ENCODE results near the gene TMEM165. TPM values are rescaled to one million over a fixed set of nuclear protein-coding genes. Genes with fewer than 3 reads are reported as not detected.

Gene TMEM165
- total and polyA plus RNA-seq, 2 donors from 2014 or later, result 43.2 to 114 TPM

- peaks cover 5 to 19% (median 16%) of the 10 kb centered on the region in 3 donors for H3K36me3 ChIP-seq (ENCODE audit: control insufficient read depth in 2 of 3, insufficient read depth in 3 of 3, low read length in 3 of 3)
- H3K4me1 ChIP-seq (ENCODE audit: control insufficient read depth in 2 of 3, insufficient read depth in 2 of 3, low read depth in 1 of 3, low read length in 3 of 3), result peaks cover 0 to 3% (median 0%) of the 10 kb centered on the region in 3 donors
- H3K9ac ChIP-seq (ENCODE audit: low read length in 3 of 3), result no peak overlapping the region
- no peaks in the 10 kb centered on the region for H3K9me3 ChIP-seq (ENCODE audit: control insufficient read depth in 2 of 3, insufficient read depth in 1 of 3, low read length in 3 of 3)
- no peak for DNase-seq
- no peak overlapping the region for H3K27ac ChIP-seq (ENCODE audit: low read depth in 2 of 2, low read length in 2 of 2)
- H3K4me3 ChIP-seq (ENCODE audit: low read length in 3 of 3), result no peak overlapping the region
- intact Hi-C loops (cut with DNase I), result no loop called here
- TF ChIP-seq CTCF (IDR thresholded peaks at IDR 0.05; ENCODE audit: borderline replicate concordance, extremely low read depth, insufficient read depth), result no peak
- FAIRE-seq, result no peak
- H3K27me3 ChIP-seq (ENCODE audit: control insufficient read depth, insufficient read depth, low read length), result no peaks in the 10 kb centered on the region
Measured at GRCh38 chr4:55431710-55432336, 36.1 kb downstream of the TMEM165 start.

- no peak for TF ChIP-seq CTCF (IDR thresholded peaks at IDR 0.05; ENCODE audit: borderline replicate concordance, extremely low read depth, insufficient read depth)
- no peak overlapping the region for H3K9ac ChIP-seq (ENCODE audit: low read length in 3 of 3)
- FAIRE-seq (no peak), DNase-seq (peak in 2 of 5 donors; percentile 7 to 14)
- peaks cover 5 to 14% (median 11%) of the 10 kb centered on the region in 3 donors for H3K36me3 ChIP-seq (ENCODE audit: control insufficient read depth in 2 of 3, insufficient read depth in 3 of 3, low read length in 3 of 3)
- no peak overlapping the region for H3K27ac ChIP-seq (ENCODE audit: low read depth in 2 of 2, low read length in 2 of 2)
- no peak overlapping the region for H3K4me3 ChIP-seq (ENCODE audit: low read length in 3 of 3)
- H3K27me3 ChIP-seq (ENCODE audit: control insufficient read depth, insufficient read depth, low read length), result no peaks in the 10 kb centered on the region
- intact Hi-C loops (cut with DNase I), result no loop called here
- peaks cover 0 to 3% (median 0%) of the 10 kb centered on the region in 3 donors for H3K4me1 ChIP-seq (ENCODE audit: control insufficient read depth in 2 of 3, insufficient read depth in 2 of 3, low read depth in 1 of 3, low read length in 3 of 3)
- H3K9me3 ChIP-seq (ENCODE audit: control insufficient read depth in 2 of 3, insufficient read depth in 1 of 3, low read length in 3 of 3), result no peaks in the 10 kb centered on the region
Measured at GRCh38 chr4:55435141-55435841, 39.5 kb downstream of the TMEM165 start.

- intact Hi-C loops (cut with DNase I), result no loop called here
- Histone ChIP-seq H3K4me1 (ENCODE audit: control insufficient read depth in 2 of 3, insufficient read depth in 2 of 3, low read depth in 1 of 3, low read length in 3 of 3) (peaks cover 0 to 3% (median 0%) of the 10 kb centered on the region in 3 donors), H3K36me3 (ENCODE audit: control insufficient read depth in 2 of 3, insufficient read depth in 3 of 3, low read length in 3 of 3) (peaks cover 9 to 22% (median 16%) of the 10 kb centered on the region in 3 donors), H3K27me3 (ENCODE audit: control insufficient read depth, insufficient read depth, low read length) (no peaks in the 10 kb centered on the region), H3K9me3 (ENCODE audit: control insufficient read depth in 2 of 3, insufficient read depth in 1 of 3, low read length in 3 of 3) (no peaks in the 10 kb centered on the region), H3K27ac (ENCODE audit: low read depth in 2 of 2, low read length in 2 of 2) (no peak overlapping the region), H3K4me3 (ENCODE audit: low read length in 3 of 3) (no peak overlapping the region), H3K9ac (ENCODE audit: low read length in 3 of 3) (no peak overlapping the region)
- DNase-seq, result no peak
- no peak for TF ChIP-seq CTCF (IDR thresholded peaks at IDR 0.05; ENCODE audit: borderline replicate concordance, extremely low read depth, insufficient read depth)
- no peak for FAIRE-seq
Measured at GRCh38 chr4:55437356-55437796, 41.6 kb downstream of the TMEM165 start.
